HG02798 (cell line): ENCODE data around the gene GRIA3.
"Not testable (repeated sequence)": the region's sequence is repeated elsewhere in the genome, so short reads cannot be mapped to it uniquely, and the experiment has no call there.

Experiments used
- ATAC-seq: cut with Tn5 transposase; IDR thresholded peaks from one replicate; pipeline ENCODE4 v1.9.1; 2021; ENCODE audit warnings: mild to moderate bottlenecking; ENCODE audit not compliant: unreplicated experiment, poor library complexity

Gene GRIA3

GRCh38 chrX:123337886-123338639 is 154.0 kb downstream of the GRIA3 start:
- ATAC-seq, result no peak

DNA sequence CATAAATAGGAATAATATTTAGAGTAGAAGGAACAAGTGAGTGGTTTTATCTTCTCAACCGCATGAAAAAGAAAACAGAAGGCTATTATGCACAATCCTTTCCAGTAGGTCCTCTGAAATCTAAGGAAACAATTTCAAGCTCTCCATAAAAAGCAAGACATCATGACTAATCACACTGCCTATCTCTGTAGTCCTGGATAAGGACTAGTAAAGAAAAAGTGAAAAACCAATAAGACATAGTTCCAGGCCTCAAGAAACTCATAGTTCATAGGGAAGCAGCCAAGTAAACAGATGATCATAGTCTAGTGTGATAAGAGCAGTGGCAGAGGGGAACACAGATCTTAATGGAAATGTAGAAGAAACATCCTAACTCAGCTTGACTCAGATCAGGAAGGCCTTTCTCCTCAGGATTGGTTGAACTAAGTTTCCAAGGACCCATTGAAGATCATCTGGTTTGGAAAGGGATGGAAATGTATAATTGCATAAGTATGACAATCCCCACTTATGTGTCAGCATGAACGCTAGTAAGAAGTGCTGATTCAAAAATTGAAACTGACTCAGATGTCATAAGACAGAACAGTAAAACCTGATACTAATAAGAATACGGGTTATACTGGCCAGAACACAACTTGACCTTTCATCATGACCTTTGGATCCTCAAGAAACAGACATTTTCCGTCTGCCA is 155.3 kb downstream of the GRIA3 start:
- ATAC-seq, result peak; percentile 82

GRCh38 chrX:123340696-123341095 is 156.6 kb downstream of the GRIA3 start:
- peak; percentile 52 for ATAC-seq

DNA sequence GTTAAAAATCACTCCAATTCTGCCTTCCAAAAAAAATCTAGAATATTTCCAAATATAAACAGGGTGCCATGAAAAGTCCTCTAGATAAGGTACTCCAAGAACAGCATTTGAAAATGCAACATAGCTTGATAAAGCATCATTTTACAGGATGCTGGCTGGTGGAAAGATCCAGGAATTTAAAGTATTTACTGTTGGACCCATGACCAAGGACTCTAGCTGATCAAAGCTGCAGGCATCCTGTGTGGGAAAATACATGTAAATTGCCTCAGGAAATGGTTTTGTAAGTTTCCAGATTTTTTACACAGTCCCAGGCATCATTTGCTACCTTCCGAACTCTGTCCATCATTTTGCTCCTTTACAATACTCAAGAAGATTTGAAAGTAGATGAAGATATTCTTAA is 164.4 kb downstream of the GRIA3 start:
- no peak for ATAC-seq

- ATAC-seq, result no peak
These were observed 166.1 kb downstream of the GRIA3 start for GRCh38 chrX:123350226-123350625.

- ATAC-seq, result peak; percentile 94
These were observed 173.9 kb downstream of the GRIA3 start for GRCh38 chrX:123357941-123358340.

GRCh38 chrX:123358457-123358856 is 174.4 kb downstream of the GRIA3 start:
- no peak for ATAC-seq

GRCh38 chrX:123361371-123361770 is 177.3 kb downstream of the GRIA3 start:
- no peak for ATAC-seq

GRCh38 chrX:123386196-123386595 is 202.1 kb downstream of the GRIA3 start:
- not testable (repeated sequence) for ATAC-seq

DNA sequence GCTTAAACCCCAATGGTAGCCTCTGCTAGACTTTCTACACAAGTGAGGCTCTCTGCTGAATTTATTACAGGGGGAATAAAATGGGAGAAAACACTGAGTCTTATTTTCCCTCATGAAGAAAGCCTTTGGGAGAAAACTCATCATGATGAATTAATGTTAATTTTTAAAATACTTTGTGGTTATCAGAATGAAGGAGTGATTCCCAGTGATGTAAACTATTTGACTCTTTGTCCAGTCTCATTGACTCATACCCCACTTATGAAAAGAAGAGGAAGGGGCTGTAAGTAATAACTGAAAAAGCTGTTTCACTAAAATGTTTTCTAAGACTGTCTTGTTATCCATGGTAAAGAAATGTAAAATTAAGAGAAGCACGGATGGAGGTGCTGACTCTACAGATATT is 208.8 kb downstream of the GRIA3 start:
- ATAC-seq, result no peak

GRCh38 chrX:123399709-123400108 is 215.6 kb downstream of the GRIA3 start:
- ATAC-seq, result no peak

- no peak for ATAC-seq
These were observed 221.2 kb downstream of the GRIA3 start for GRCh38 chrX:123405231-123405630.

DNA sequence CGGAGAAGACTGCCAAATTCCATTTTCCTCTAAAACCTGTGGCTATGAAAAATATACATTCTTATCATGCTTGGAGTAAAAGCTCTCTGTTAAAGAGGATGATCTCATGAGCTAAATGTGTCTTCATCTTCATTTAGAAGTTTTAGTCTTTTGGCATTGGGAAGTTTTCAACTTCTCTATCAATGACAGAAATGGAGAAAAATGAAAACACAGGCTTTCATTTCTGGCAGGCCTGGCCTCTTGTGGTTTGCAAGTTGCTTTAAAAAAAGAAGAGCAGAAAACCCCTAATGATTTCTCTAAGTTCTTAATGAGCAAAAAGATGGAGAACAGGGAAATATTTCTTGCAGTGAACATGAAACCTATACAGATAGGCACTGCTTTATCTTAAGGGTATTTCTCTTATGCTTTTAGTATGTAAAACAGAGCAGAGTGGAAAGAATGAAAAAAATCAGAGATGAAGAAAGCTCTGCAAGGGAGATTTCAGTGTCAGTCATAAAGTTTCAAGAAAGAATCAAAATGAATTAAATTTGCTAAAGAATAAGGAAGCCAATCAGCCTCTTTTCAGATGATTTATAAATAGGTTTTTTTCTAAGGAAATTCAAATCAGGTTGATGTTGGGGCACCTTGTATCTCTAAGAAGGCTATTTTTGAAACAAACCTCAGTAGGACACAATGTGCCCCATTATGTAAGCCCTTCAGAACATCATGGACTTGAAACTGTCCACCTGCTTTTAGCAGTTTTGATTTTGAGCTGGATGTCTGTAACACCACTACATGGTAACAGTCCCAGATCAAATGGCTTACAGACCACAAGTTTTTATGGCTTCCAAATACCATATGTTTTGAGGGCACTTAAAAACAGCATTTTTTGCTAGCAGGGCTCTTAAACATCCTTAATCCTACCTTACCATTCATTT is 225.0 kb downstream of the GRIA3 start:
- ATAC-seq, result no peak

GRCh38 chrX:123422875-123423274 is 238.8 kb downstream of the GRIA3 start:
- ATAC-seq, result peak; percentile 53

GRCh38 chrX:123424546-123424945 is 240.5 kb downstream of the GRIA3 start:
- peak; percentile 89 for ATAC-seq

GRCh38 chrX:123425471-123425870 is 241.4 kb downstream of the GRIA3 start:
- ATAC-seq, result no peak

GRCh38 chrX:123425904-123426303 is 241.8 kb downstream of the GRIA3 start:
- ATAC-seq, result no peak

- ATAC-seq, result no peak
These were observed 248.5 kb downstream of the GRIA3 start for GRCh38 chrX:123432361-123433150.

- ATAC-seq, result no peak
These were observed 252.5 kb downstream of the GRIA3 start for GRCh38 chrX:123436512-123437136.

- not testable (repeated sequence) for ATAC-seq
These were observed 255.8 kb downstream of the GRIA3 start for GRCh38 chrX:123439926-123440325.
